Hindlimb muscle (tissue), 1 donor: ENCODE measurements around the gene PRDX3. TPM values are rescaled to one million over a fixed set of nuclear protein-coding genes. Genes with fewer than 3 reads are reported as not detected.

Experiments used
- DNase-seq: peaks from one replicate; pipeline ENCODE4 v3.0.0-alpha.2; 2013
- polyA plus RNA-seq: library from polyadenylated mRNA; unstranded; fragments of 120-200 nt; gene quantifications from one replicate; pipeline ENCODE4 v1.2.1, GENCODE V29; 2013; ENCODE audit not compliant: insufficient read length

Gene PRDX3
- polyA plus RNA-seq, 1 donor = 124 TPM

- no peak for DNase-seq
Observed at GRCh38 chr10:119119400-119119799, 59.2 kb downstream of the PRDX3 start.

GRCh38 chr10:119118231-119118630 lies 60.4 kb downstream of the PRDX3 start:
- DNase-seq = no peak

Other genes with a start within 250 kb of the PRDX3 start
- 6.0 TPM for gene NANOS1, start 149.1 kb downstream of the PRDX3 start, polyA plus RNA-seq
- gene EIF3A, start 98.0 kb downstream of the PRDX3 start, polyA plus RNA-seq = 141 TPM
- 28.2 TPM for gene DENND10, start 74.7 kb downstream of the PRDX3 start, polyA plus RNA-seq
- gene SFXN4, start 13.1 kb downstream of the PRDX3 start, polyA plus RNA-seq = 24.2 TPM
- gene GRK5, start 28.8 kb upstream of the PRDX3 start, polyA plus RNA-seq = 19.1 TPM